SK-N-SH (cell line): ENCODE data around the gene DGKI. TPM values are rescaled to one million over a fixed set of nuclear protein-coding genes. Genes with fewer than 3 reads are reported as not detected.

ENCODE experiments used
- CTCF ChIA-PET: fragments of 300-600, 350-600 bp; formaldehyde crosslinking; extraction: SDS; loops from one replicate; lab custom pipeline; 2021; lab: Yijun Ruan, JAX
- POLR2A ChIA-PET: fragments of 350-600 bp; sonication (Branson Sonifier 250); formaldehyde crosslinking; extraction: SDS; loops from one replicate; lab custom pipeline; 2020; ENCODE audit warnings: antibody characterized with exemption, inconsistent platforms; lab: Yijun Ruan, JAX
- DNase-seq: peaks from one replicate; pipeline ENCODE4 v3.0.0; 2012
- H2AFZ ChIP-seq: fragments of 200-600 bp; sonication (generic); 2 replicates; pipeline ENCODE4 v1.8.1; 2016; ENCODE audit warnings: antibody characterized with exemption, mild to moderate bottlenecking, low read depth
- H3F3A ChIP-seq: fragments of 200-600 bp; sonication (generic); replicated peaks from 2 replicates; pipeline ENCODE3; 2016; ENCODE audit warnings: antibody characterized with exemption, mild to moderate bottlenecking; ENCODE audit not compliant: insufficient read depth
- H3K27ac ChIP-seq, 2 experiments: fragments of 200-500 bp in 1 of 2; fragments of 200-600 bp in 1 of 2; sonication (Bioruptor generic) in 1 of 2; sonication (generic), shearing (Covaris generic) in 1 of 2; 2 replicates each; pipeline versions ENCODE4 v1.5.1 to v1.6.1; 2014 to 2016; ENCODE audit warnings: low read depth in 2 of 2, inconsistent platforms in 1 of 2, low read length in 1 of 2, mild to moderate bottlenecking in 1 of 2, mixed read lengths in 1 of 2
- H3K27me3 ChIP-seq: fragments of 200-600 bp; sonication (generic), shearing (Covaris generic); 2 replicates; pipeline ENCODE4 v1.6.1; 2016; ENCODE audit warnings: mixed run types; ENCODE audit not compliant: insufficient read depth
- H3K36me3 ChIP-seq, 2 experiments: fragments of 200-500 bp in 1 of 2; fragments of 200-600 bp in 1 of 2; sonication (Bioruptor generic) in 1 of 2; sonication (generic) in 1 of 2; replicated peaks in 1 of 2; 2 replicates each; pipeline versions ENCODE3 to v1.5.1; 2014 to 2016; ENCODE audit warnings: low read length in 1 of 2, mild to moderate bottlenecking in 1 of 2; ENCODE audit not compliant: insufficient read depth in 2 of 2, control insufficient read depth in 1 of 2
- H3K4me1 ChIP-seq, 2 experiments: fragments of 200-500 bp in 1 of 2; fragments of 200-600 bp in 1 of 2; sonication (Bioruptor generic) in 1 of 2; sonication (generic), shearing (Covaris generic) in 1 of 2; 2 replicates each; pipeline versions ENCODE4 v1.5.1 to v1.6.1; 2014 to 2016; ENCODE audit warnings: low read depth in 1 of 2, low read length in 1 of 2, mixed run types in 1 of 2; ENCODE audit not compliant: insufficient read depth in 2 of 2, control insufficient read depth in 1 of 2
- H3K4me2 ChIP-seq: fragments of 200-600 bp; sonication (generic), shearing (Covaris generic); 2 replicates; pipeline ENCODE4 v1.6.1; 2017; ENCODE audit warnings: mixed run types
- H3K4me3 ChIP-seq, 2 experiments: fragments of 200-500 bp in 1 of 2; fragments of 200-600 bp in 1 of 2; sonication (Bioruptor generic) in 1 of 2; sonication (generic), shearing (Covaris generic) in 1 of 2; 2 replicates each; pipeline versions ENCODE4 v1.5.1 to v1.8.1; 2014 to 2016; ENCODE audit warnings: low read depth in 2 of 2, inconsistent platforms in 1 of 2, low read length in 1 of 2, mild to moderate bottlenecking in 1 of 2, mixed read lengths in 1 of 2, moderate library complexity in 1 of 2
- H3K79me2 ChIP-seq: fragments of 200-600 bp; sonication (generic); 2 replicates; pipeline ENCODE4 v1.8.1; 2017; ENCODE audit warnings: mild to moderate bottlenecking; ENCODE audit not compliant: insufficient read depth
- H3K9ac ChIP-seq: fragments of 200-600 bp; sonication (generic); 2 replicates; pipeline ENCODE4 v1.6.1; 2017; ENCODE audit warnings: mixed run types
- H3K9me2 ChIP-seq: fragments of 200-600 bp; sonication (generic); 2 replicates; pipeline ENCODE4 v1.6.1; 2017; ENCODE audit warnings: mixed run types
- H3K9me3 ChIP-seq: fragments of 200-600 bp; sonication (generic); 2 replicates; pipeline ENCODE4 v1.6.1; 2017; ENCODE audit warnings: mixed run types, mild to moderate bottlenecking, moderate library complexity
- H4K20me1 ChIP-seq: fragments of 200-600 bp; sonication (generic); 2 replicates; pipeline ENCODE4 v1.6.1; 2017; ENCODE audit warnings: mild to moderate bottlenecking, mixed run types; ENCODE audit not compliant: insufficient read depth
- CHD2 ChIP-seq: fragments of 150-350 bp; IDR thresholded peaks from 2 replicates; pipeline ENCODE4 v1.6.1; 2018; ENCODE audit warnings: low read length; ENCODE audit not compliant: partially characterized antibody
- EP300 ChIP-seq, 2 experiments: IDR thresholded peaks; 2 replicates each; pipeline versions ENCODE4 v1.4.0 to v1.6.1; 2012; ENCODE audit warnings: borderline replicate concordance in 1 of 2, low read depth in 1 of 2, low read length in 1 of 2
- EZH2phosphoT487 ChIP-seq: fragments of 200-600 bp; sonication (generic); IDR thresholded peaks from 2 replicates; pipeline ENCODE4 v1.6.1; 2017; ENCODE audit warnings: low read depth, mixed run types, mild to moderate bottlenecking, antibody characterized with exemption, moderate library complexity, borderline replicate concordance
- FOXJ3 ChIP-seq: sonication (generic); formaldehyde crosslinking; IDR thresholded peaks from 2 replicates; pipeline ENCODE4 v1.5.1; 2020; ENCODE audit warnings: mild to moderate bottlenecking, missing genetic modification reagents
- JUND ChIP-seq: IDR thresholded peaks from 2 replicates; pipeline ENCODE4 v1.4.0; 2012
- MEF2A ChIP-seq: IDR thresholded peaks from 2 replicates; pipeline ENCODE4 v1.4.0; 2012; ENCODE audit warnings: low read depth, borderline replicate concordance
- NFIC ChIP-seq: IDR thresholded peaks from 2 replicates; pipeline ENCODE4 v1.4.0; 2012; ENCODE audit warnings: borderline replicate concordance
- RAD21 ChIP-seq: IDR thresholded peaks from 2 replicates; pipeline ENCODE4 v1.6.1; 2012; ENCODE audit warnings: mild to moderate bottlenecking, low read length
- RFX5 ChIP-seq: IDR thresholded peaks from 2 replicates; pipeline ENCODE4 v1.6.1; 2012; ENCODE audit warnings: mild to moderate bottlenecking, improper control_type of control experiment, low read length
- SMC3 ChIP-seq: IDR thresholded peaks from 2 replicates; pipeline ENCODE4 v1.6.1; 2012; ENCODE audit warnings: low read depth, low read length, improper control_type of control experiment
- TAF1 ChIP-seq: IDR thresholded peaks from 2 replicates; pipeline ENCODE4 v1.6.1; 2012; ENCODE audit warnings: low read depth, mild to moderate bottlenecking, low read length, moderate library complexity, borderline replicate concordance
- USF1 ChIP-seq: IDR thresholded peaks from 2 replicates; pipeline ENCODE4 v1.4.0; 2012; ENCODE audit warnings: low read depth, borderline replicate concordance
- USF2 ChIP-seq: fragments of 150-350 bp; IDR thresholded peaks from 2 replicates; pipeline ENCODE4 v1.6.1; 2017; ENCODE audit warnings: antibody characterized with exemption, low read length, low read depth, borderline replicate concordance
- YY1 ChIP-seq: IDR thresholded peaks from 2 replicates; pipeline ENCODE4 v1.4.0; 2012; ENCODE audit warnings: low read depth, mild to moderate bottlenecking
- WGBS: methylation state at CpG from one replicate; pipeline ENCODE4 v1.1.6; 2017; ENCODE audit warnings: low lambda C conversion rate; 5-methylcytosine and 5-hydroxymethylcytosine counted together
- polyA plus RNA-seq, 3 experiments: library from polyadenylated mRNA; depleted of rRNA; stranded (reverse); fragments of >200 nt; gene quantifications; 2 replicates each; pipeline ENCODE4 v1.2.3, GENCODE V29; 2012

The DGKI gene
- polyA plus RNA-seq, 1 of the 3 experiments (the other 2 are of a cell fraction) = 1.3 TPM

- no peak for TF ChIP-seq SMC3
- no peak for TF ChIP-seq RFX5
- TF ChIP-seq FOXJ3 (CRISPR knock-in tag) = no peak
- no peak for TF ChIP-seq NFIC
- no peak for TF ChIP-seq MEF2A
- TF ChIP-seq RAD21 = no peak
- TF ChIP-seq YY1 = no peak
Observed at GRCh38 chr7:137674551-137675409, 172.0 kb downstream of the DGKI start (continued).

- H3F3A ChIP-seq = peaks cover 19% of the 10 kb centered on the region
- TF ChIP-seq RFX5 = no peak
- no peak for TF ChIP-seq CHD2
- no peak for TF ChIP-seq EZH2phosphoT487
- TF ChIP-seq TAF1 = no peak
- TF ChIP-seq SMC3 = no peak
- TF ChIP-seq RAD21 = no peak
- no peak for TF ChIP-seq USF2
- no peak for TF ChIP-seq JUND
- TF ChIP-seq FOXJ3 (CRISPR knock-in tag) = no peak
- no peak for TF ChIP-seq USF1
- TF ChIP-seq EP300 (IDR thresholded peaks at IDR 0.05; ENCODE audit: borderline replicate concordance in 1 of 2, low read depth in 1 of 2, low read length in 1 of 2) = no peak
- TF ChIP-seq, all 33 proteins: peak for 0
- Histone ChIP-seq H3K9ac (no peak overlapping the region), H3K36me3 (no peaks in the 10 kb centered on the region), H3K4me1 (peaks cover 18 to 25% of the 10 kb centered on the region in 2 experiments; a peak in 3 of 4 replicates), H3K27me3 (no peaks in the 10 kb centered on the region), H4K20me1 (no peaks in the 10 kb centered on the region), H3K79me2 (no peaks in the 10 kb centered on the region; the same call in 1 of the 2 replicates), H3K9me2 (no peaks in the 10 kb centered on the region), H3K9me3 (no peaks in the 10 kb centered on the region), H3K4me3 (no peak overlapping the region), H3K4me2 (no peak overlapping the region), H2AFZ (no peak overlapping the region), H3K27ac (no peak overlapping the region)
- CTCF ChIA-PET = interaction anchor here (0.6 to 1.6 kb wide), 4 partner anchors 10 to 180 kb away, joined by 3 to 8 read pairs (median 4); no protein-coding TSS in a partner anchor
- no peak for DNase-seq
- POLR2A ChIA-PET = no interaction called here
- WGBS = 84% methylated on average over 3 of the region's 3 CpGs
Observed at GRCh38 chr7:137674048-137674447, 172.7 kb downstream of the DGKI start.
